A204.1 (cell line): Measurements from ENCODE around the gene SMPD3.

Source experiments
- FAIRE-seq: peaks from 2 replicates; lab custom pipeline; 2012; peaks lifted over from hg19 to GRCh38; lab: Jason Lieb, UNC

SMPD3 gene

DNA sequence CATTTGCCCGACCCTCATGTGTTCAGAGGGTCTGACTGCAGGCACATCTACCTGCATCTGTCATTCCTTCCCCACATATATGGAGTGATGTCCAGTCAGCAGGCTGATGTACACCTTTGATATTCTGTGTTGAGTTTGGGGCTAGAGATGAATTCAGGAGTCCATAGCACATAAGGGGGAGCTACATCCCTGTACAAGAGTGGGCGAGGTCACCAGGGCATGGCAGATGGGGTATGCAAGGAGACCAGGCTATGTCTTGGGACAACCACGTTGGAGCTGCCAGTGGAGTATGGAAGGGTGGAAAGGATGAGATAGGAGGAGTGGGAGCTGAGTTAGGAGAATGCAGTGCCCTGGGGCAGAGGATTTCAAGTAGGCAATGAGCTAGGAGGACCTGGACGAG is 15.0 kb downstream of the SMPD3 start:
- no peak for FAIRE-seq

DNA sequence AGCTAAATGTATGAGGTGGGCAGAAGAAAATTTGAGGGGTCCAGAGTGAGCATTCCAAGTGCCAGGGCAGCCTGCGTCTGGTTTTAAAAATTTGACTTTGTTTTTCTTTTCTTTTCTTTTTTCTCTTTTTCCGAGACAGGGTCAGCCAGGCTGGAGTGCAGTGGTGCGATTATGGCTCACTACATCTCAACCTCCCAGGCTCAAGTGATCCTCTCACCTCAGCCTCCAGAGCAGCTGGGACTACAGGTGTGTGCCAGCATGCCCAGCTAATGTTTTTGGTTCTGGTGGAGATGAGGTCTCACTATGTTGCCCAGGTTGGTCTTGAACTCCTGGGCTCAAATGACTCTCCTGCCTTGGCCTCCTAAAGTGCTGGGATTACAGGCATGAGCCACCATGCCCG is 15.6 kb downstream of the SMPD3 start:
- FAIRE-seq, result no peak

DNA sequence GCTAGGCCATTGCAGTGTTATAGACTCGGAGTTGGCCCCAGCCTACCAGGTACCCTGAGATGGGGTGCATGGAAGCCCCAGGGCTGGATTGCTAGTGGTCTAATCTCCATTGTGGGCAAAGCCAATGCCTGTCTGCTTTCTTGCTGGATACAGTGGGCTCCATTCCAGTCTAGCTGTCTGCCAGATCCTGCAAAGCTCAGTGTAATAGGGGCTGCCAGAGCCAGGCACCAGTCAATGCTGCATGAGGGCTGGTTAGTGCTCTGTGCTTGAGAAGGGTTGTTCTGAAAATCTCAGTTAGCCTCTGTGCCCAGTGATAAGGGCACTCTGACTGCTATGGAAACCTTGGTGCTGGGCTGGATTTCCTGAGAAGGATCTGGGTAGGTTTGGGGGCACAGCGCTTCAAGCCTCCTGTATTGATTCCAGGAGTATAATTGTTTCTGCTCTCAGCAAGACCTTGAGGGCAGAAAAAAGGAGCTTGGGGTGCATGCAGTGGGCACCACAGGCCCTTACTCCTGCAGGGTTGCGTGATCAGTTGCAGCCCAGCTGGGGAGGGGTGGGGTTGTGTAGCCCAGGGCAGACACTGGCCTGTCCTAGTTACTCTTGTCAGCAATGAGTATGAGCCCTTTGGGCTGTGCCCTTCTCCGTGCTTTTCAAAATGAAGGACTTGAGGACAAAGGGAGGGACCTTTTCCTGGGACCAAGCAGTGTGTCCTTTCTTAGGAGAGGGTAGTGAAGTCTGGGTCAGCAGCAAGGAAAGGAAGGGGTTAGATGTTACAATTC is 19.0 kb downstream of the SMPD3 start:
- FAIRE-seq, result no peak

DNA sequence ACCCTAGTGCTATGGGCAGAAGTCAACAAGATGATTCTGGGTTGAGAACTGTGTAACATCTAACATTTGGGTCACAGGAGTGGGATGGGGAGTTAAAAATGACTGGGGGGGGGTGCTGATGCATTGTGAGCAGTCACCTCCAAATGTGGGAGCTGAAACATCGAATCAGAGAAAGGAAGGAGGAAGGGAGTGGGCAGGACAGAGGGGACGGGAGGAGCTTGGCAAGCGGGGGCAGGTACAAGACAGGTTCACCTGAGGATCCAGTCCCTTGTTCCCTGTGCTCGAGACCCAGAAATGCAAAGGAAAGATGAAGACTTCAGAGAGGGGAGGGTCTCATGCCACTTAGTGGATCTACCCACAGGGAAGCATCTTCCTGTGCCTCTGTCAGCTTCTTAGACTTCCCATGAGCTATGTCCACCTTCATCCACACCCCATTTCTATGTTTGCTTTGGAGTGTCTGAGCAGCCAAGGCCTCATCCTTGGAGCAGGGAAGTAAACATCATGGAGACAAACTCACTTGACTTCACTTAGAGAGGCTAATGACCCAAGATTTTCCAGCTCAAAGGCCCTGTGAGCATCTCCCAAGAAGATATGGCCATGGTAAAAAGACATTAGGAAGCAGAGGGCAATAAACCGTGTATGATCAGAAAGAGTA is 20.5 kb downstream of the SMPD3 start:
- no peak for FAIRE-seq

DNA sequence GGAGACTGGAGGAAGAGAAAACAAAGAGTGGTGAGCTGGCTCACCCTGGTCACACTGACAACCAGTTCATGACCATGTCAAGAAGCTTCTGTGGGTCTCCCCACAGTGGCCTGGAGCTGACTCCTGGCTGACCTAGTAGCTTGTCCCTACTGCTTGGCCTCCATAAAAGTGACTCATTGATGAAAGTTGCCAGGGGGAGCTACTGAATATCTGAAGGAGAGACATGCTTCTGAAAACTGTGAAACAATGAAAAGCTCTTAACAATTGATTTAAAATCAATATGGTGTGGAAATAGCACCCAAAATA is 22.0 kb downstream of the SMPD3 start:
- no peak for FAIRE-seq

DNA sequence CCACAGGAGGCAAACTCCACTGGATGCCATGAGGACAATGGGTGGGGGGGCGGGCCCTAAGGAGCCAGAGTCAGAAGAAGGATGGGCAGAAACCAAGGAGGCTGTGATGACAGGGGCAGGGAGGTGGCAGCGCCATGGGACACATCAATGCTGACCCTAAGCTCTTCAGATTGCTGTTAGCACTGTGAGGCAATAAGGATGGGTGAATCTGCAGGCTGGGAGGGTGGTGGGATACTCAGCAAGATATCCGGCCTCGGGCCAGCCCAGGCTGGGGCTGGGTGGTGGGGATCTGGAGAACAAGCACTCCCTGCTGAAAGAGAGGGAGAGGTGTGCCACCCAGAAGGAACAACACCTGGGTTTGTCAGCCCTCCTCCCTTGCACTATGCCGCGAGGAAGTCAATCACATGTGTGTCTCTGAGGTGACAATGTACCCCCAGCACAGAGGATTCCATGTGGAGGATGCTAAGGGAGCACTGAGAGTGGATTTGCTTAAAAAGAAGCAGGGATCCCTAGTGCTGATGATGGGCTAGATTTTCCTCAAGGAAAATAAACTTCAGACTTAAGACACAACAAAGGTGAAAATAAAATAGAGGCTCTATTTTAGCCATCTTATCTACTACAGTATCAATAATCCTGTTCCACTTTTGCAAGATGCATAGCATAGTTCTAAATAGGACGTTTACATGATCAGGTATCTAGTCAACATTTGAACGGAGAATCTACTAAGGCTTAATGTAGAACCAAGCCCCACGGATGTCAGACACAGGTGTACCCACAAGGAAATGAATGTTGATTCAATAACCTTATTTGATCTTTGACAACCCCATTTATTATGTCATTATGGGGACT is 22.6 kb downstream of the SMPD3 start:
- FAIRE-seq, result no peak

DNA sequence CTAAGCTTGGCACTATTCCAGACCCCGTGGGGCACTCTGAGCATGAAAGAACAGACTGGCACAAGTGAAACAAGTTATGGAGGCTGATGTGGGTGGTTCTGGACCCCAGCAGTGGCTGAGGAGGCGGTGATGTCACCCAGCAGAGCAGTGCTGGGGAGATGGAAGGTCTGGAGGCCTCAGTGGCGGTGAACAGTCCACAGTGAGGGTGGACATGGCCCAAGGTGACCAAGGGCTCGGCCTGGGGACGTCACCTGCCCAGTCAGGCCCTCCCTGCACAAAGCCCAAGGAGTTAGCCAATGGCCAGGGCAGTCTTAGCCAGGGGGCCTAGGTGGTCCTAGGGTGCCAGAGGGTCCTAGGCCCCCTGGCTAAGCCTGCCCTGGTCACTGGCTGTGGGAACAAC is 24.5 kb downstream of the SMPD3 start:
- FAIRE-seq, result no peak

DNA sequence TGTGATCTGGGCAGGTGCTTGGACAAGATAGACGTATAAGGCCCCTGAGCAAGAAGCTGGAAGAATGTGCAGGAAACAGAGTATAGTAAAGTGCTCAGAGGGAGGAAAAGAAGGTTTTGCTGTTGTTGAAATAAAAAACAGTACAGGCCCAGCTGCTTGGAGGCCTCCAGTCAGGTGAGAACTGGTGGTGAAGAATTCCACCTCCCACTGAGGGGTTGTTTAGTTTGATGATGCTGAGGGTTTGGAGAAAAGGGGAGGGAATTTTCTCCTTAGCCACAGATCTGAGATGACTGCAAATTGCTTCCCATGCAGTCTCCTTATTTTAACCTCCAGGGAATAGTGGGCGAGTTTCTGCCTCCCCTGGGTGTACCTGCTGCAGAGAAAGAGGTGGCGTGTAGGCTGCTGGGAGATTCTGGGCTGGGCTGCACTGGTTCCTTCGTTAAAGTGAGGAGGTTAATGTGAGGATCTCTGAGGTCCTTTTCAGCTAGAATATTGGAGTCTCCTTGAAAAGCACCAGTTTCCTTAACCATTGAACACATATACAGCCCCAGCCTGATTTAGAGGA is 25.8 kb downstream of the SMPD3 start:
- FAIRE-seq, result no peak

DNA sequence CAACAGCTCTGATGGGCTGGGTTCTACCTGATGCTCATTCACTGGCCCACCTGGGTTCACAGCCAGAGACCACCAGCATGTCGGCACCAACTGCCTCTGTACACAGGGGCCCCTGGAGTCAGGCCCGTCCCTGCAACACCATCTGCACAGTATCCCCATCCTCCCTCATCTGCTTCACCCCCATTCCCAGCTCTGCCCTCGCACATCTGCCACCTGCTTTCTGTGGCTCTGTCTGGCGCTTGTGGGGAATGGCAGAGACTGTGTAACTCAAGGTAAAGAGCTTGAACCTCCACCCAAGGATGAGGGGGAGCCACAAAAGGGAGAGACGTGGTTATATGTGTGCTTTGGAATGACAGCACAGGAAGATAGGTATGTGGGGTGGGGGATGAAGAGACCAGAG is 27.2 kb downstream of the SMPD3 start:
- no peak for FAIRE-seq

DNA sequence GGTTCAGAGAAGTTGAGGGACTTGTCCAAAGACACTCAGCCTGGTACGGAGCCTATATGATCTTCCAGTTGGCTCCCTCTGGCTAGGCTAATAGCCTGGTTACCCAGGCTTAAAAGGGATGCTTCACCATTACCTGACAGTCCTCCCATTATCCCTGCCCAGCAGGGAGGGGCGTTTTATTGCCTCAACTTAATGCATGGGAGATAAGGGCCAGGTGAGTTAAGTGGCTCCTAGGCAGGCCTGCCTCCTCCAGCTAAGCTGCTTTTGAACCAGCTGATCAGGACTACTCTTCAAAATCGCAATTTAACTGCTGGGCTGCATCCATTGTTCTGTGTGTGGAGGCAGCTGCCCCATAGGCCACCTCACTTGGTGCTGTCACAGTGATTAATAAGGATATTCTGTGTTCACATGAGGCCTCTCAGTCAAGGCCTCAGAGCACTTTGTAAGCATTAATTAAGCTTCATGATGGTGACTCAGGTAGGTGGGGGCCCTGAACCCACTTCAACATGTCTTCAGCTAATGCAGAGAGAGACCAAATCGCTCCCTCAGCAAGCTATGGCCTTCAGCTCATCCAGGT is 27.9 kb downstream of the SMPD3 start:
- FAIRE-seq, result no peak

DNA sequence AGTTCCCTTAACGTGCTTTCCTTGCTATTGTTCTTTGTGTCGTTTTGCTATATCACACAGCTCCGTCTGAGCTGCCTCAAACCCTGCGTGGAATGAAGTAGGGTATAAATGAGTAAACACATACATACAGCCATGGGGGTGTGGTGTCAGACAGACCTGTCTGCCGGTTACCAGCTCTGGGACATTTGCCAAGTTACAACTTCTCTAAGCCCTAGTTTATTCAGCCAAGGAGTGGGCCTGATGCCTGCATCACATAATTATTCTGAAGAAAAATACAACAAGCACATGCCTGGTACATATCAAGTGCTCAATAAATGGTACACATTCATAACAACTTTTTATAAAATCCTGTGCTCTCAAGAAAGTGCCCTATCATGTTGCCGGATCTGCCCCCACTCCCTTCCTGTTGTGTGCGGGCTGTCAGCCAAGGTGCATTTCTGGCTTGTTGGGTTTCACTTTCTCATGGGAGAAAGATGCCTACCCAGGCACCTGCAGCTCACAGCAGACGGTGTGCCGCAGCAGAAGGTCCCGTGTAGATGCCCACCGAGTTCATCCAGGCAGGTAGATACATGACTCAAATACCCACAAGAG is 30.5 kb downstream of the SMPD3 start:
- FAIRE-seq, result no peak

DNA sequence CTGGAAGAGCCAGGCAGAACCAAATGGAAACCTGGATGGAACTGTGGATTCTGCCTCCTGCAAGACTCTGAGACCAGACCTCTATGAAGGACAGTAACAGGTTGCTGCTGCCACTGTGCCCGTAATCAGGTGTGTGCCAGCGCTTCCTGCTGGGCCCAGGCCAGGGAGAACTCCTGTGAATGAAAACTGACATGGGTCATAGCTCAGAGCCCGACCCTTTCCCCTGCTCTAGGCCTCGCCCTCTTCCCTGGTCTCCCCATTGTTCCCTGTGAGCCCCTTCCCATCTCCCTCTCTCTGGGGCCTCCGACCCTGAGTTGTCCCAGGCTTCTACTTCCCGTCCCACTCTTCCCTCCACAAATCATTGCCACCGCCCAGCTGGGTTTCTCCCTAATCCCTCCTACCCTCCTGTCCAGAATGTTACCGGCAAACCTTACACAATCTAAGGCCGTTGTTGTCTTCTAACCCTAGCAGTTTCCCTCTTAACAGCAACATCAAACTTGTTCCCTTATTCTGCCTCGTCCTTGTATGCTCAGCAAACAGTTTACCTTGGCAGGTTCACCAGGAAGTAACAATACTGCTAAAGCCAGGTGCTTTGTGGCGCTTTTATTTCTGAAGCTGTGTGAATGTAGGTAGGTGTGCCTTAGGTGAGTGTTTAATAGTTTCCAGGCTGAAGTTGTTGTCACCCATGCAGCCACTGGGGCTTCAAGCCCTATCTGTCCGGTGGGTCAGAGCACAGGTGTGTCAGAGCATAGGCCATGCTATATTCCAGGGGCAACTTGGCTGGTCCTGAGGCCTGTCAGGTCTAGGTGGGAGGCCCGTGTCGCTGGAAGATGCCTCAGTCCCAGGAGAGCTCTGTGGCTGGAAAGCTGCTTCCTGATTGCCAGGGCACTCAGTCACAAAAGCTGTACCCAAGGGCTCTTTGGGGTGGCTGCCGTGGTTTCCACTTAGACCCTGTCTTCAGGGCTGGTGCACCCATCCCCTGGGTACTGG is 32.0 kb downstream of the SMPD3 start:
- FAIRE-seq, result no peak

DNA sequence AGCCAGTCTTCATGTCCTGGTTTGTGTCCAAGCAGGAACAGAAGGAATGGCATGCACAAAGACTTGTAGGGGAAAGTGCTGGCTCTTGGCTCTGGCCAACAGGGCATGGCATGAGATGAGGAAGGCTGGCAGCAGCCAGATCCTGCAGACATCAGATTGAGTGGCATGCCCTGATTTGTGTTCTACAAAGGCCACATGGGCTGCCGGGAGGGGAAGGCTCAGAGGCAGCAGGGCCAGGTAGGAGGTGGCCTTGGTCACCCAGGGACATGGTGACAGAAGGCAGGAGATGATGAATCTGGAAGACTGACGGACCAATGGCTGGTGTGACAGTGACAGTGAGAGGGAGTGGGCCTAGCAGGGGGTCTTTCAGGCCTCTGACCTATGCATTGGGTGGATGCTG is 33.7 kb downstream of the SMPD3 start:
- no peak for FAIRE-seq

DNA sequence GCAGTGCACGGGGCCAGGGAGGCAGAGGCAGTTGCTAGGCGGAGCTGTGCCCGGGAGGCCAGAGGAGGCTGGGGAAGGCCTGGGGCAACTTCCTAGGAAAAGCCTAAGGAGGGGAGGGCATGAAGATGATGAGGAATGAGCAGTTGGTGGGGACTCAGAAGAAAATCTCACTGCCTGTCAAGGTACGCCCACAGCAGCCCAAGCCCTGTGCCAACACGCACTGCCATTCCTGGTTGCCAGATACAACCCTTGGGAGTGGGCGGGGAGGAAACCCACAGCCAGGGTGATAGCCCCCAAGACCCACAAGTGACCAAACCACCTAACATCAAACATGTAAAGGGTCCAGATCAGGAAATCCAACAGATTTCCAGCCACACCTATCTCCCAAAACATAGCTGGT is 36.2 kb downstream of the SMPD3 start:
- no peak for FAIRE-seq

DNA sequence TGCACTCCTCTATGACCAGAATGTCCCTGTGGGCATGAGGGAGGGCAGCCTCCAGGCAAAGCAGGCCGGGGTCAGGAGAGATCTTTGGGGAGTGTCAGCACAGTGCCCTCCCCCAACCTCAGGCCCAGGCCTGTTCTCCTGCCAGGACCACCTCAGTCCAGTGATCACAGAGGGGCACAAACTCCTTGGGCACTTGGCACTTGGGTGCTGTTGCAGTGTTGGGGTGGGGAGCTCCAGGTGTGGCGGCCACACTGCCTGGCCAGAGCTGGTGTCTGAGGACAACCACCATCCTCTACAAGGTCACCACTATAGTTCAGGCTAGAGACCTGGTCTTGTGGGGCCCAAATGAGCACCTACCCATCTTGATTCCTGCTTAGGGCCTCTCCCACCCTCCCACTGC is 37.2 kb downstream of the SMPD3 start:
- FAIRE-seq, result no peak

DNA sequence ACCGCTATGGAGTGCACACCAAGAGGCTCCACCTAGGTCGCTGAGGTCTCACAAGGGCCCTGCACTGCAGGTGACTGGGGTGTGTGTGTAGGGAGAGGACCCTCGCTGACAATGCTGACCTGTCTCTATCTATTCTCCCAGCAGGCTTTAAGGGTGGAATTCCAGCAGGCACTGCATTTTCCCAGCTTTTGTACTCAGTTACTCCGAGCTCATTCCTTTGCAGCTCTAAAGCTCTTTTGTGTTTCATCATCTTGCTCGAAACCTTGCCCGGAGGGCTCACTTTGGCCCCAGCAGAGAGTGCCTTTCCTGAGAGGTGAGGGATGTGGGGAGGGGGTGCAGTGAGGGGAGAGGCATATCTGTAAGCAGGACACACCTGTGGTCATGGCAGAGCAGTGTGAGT is 39.3 kb downstream of the SMPD3 start:
- FAIRE-seq, result no peak

DNA sequence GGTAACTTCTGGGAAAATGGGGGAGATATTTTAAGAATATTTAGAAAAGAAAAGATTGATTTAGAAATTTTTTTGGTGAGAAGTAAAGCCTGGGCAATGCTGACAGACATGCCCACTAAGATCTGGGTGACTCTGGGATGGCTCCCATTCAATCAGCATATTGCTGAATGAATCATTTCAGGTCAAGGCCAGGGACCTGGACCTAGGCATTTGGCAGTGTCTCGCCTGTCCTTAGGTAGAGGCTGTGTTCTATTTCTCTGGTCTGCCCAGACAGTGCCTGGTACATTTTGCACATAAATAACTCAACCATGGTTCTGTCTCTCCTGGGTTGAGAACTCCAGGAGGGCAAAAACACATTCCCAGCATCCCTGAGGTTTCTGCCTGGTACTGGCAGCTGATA is 39.9 kb downstream of the SMPD3 start:
- FAIRE-seq, result no peak

DNA sequence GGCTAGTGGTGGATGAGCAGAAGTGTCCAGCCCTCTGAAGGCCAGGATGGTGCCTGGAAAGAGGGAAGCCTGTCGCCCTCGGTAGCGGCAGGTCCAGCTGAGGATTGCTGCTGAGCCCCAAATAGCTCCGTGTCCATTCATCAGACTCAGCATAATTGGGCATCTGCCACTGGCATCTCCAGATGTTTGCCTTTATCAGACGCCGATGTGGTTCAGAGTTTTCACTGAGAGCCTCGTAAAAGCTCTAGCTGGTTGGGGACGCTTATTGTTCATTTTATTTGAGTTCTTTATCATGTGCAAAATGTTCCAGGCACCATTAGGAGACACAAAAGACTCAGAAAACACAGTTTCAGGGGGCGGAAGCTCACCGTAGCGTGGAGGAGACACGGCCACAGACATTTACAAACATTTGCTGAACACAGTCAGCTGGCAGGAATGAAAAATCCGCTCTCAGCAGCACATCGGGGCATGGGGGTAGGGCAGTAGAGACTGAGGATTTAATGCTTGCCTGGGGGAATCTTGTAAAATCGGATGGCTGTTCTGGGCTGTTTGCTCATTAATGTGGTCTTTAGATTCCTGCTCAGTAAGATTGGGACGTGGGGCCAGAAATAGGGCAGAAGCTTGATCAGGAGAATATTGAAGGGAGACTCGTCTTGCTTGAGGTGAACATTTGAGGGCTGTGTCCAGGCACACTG is 41.7 kb downstream of the SMPD3 start:
- no peak for FAIRE-seq

DNA sequence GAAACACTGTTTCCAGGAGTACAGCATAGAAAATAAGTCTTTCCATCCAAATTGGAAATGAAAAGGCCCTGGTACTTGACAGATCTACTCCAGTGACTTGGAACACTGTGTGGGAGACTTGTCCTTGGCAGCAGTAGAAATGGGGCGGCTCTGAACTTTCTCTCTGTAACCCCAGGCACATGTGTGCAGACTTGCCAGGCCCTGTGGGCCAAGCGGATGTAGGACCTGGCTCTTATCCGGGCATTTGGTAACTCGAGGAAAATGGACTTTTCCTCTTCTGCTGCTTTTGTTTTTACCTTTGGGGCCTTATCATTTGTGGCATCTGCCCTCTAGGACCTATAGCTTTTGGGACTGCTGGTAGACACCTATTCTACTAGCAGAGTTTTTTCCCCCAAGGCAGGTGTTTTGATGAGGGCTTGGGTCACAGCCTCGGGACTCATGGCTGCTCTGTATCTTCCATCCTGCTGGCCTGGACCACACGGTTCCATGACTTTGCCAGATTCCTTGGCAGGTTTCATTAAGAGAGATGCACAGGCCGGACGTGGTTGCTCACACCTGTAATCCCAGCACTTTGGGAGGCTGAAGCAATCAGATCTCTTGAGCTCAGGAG is 43.5 kb downstream of the SMPD3 start:
- no peak for FAIRE-seq

DNA sequence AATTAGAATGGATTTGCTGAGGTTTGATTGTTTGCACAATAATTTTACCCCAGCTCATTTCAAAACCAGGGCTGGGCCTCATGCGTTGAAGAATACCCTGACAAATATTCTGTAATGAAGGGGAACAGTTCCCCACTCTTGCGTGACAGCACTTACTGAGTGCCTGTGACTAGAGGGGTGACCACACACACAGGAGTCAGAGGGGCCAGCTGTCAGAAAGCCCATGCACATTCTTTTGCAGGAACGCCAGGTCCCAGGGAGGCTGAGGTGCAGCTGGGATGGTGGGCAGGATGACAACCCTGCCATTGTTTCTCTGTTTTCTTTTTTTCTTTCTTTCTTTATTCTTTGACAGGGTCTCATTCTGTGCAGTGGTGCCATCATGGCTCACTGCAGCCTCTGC is 44.6 kb downstream of the SMPD3 start:
- no peak for FAIRE-seq
